Measurements from ENCODE around the gene L1CAM. TPM values are rescaled to one million over a fixed set of nuclear protein-coding genes. Genes with fewer than 3 reads are reported as not detected.

The L1CAM gene
- total RNA-seq, 4 donors from 2014 or later: 5.2 to 7.1 (median 6.1) TPM

GRCh38 chrX:153830640-153831428, 55.1 kb downstream of the L1CAM start:
- 63% methylated on average over 53 of the region's 102 CpGs; no CpG with 5 or more reads in 1 of the 2 donors for WGBS, 2 donors (ENCODE audit: low coverage in 1 of 2)
- TF ChIP-seq EP300 (IDR thresholded peaks at IDR 0.05; ENCODE audit: low read depth): no peak
- TF ChIP-seq CTCF (IDR thresholded peaks at IDR 0.05): no peak
- TF ChIP-seq POLR2AphosphoS5 (IDR thresholded peaks at IDR 0.05): no peak
- TF ChIP-seq POLR2A (IDR thresholded peaks at IDR 0.05): no peak
- no peaks in the 10 kb centered on the region for H3K36me3 ChIP-seq
- no peak for DNase-seq
- H3K27me3 ChIP-seq: peaks cover 39% of the 10 kb centered on the region
- intact Hi-C loops (cut with DNase I; ENCODE audit: low total_unique reads) (no loop called here), in situ Hi-C loops (cut with MboI; ENCODE audit: low pct_ligation_motif_present in 1 of 4, low pct_unique_long_range_greater_than_20kb in 1 of 4, low sequenced_read_pairs in 3 of 4) (no loop called here)
- no peak overlapping the region for H3K27ac ChIP-seq
- peaks cover 0 to 8% (median 6%) of the 10 kb centered on the region in 4 donors for H3K4me1 ChIP-seq
- peak overlapping the region in 1 of 4 donors; percentile 31 for H3K4me3 ChIP-seq
- no peaks in the 10 kb centered on the region for H3K9me3 ChIP-seq

GRCh38 chrX:153829799-153830639, 56.0 kb downstream of the L1CAM start, which contains the start of gene PDZD4:
Gene PDZD4 (minus strand): TSS chrX:153830544. CDS start chrX:153830298, 246 bp downstream.
- TF ChIP-seq CTCF (IDR thresholded peaks at IDR 0.05) (no peak), POLR2AphosphoS5 (IDR thresholded peaks at IDR 0.05) (no peak)
- Histone ChIP-seq H3K4me3 (peak within 1 kb of the TSS; percentile 14 to 51 (median 28)), H3K9me3 (no peaks in the 10 kb centered on the region), H3K36me3 (no peaks in the 10 kb centered on the region), H3K27ac (peak within 1 kb of the TSS in 2 of 4 donors; percentile 54 to 72), H3K4me1 (peaks cover 0 to 8% (median 6%) of the 10 kb centered on the region in 4 donors), H3K27me3 (peaks cover 39% of the 10 kb centered on the region)
- in situ Hi-C loops (cut with MboI; ENCODE audit: low pct_ligation_motif_present in 1 of 4, low pct_unique_long_range_greater_than_20kb in 1 of 4, low sequenced_read_pairs in 3 of 4) (no loop called here), intact Hi-C loops (cut with DNase I; ENCODE audit: low total_unique reads) (no loop called here)
- no peak for DNase-seq
- WGBS, 2 donors (ENCODE audit: low coverage in 1 of 2): 54% methylated on average over 39 of the region's 97 CpGs; no CpG with 5 or more reads in 1 of the 2 donors

GRCh38 chrX:153829549-153829798, 56.5 kb downstream of the L1CAM start:
- no peak for TF ChIP-seq CTCF (IDR thresholded peaks at IDR 0.05)
- TF ChIP-seq EP300 (IDR thresholded peaks at IDR 0.05; ENCODE audit: low read depth): no peak
- no peak for TF ChIP-seq POLR2AphosphoS5 (IDR thresholded peaks at IDR 0.05)
- no peak for TF ChIP-seq POLR2A (IDR thresholded peaks at IDR 0.05)
- no peaks in the 10 kb centered on the region for H3K9me3 ChIP-seq
- H3K4me3 ChIP-seq: peak overlapping the region; percentile 14 to 51 (median 28)
- intact Hi-C loops (cut with DNase I; ENCODE audit: low total_unique reads): no loop called here
- WGBS, 2 donors (ENCODE audit: low coverage in 1 of 2): no CpG with 5 or more reads among the region's 27 CpGs
- peak overlapping the region in 2 of 4 donors; percentile 54 to 72 for H3K27ac ChIP-seq
- peaks cover 39% of the 10 kb centered on the region for H3K27me3 ChIP-seq
- in situ Hi-C loops (cut with MboI; ENCODE audit: low pct_ligation_motif_present in 1 of 4, low pct_unique_long_range_greater_than_20kb in 1 of 4, low sequenced_read_pairs in 3 of 4): no loop called here
- no peaks in the 10 kb centered on the region for H3K36me3 ChIP-seq
- no peak for DNase-seq
- H3K4me1 ChIP-seq: peaks cover 0 to 8% (median 6%) of the 10 kb centered on the region in 4 donors
